Testis (tissue), 2 donors: ENCODE data around the gene UNC119.

Experiments
- CTCF ChIP-seq, 3 experiments: fragments of 450-650 bp in 2 of 3; fragments of 200-600 bp in 1 of 3; sonication (generic) in 1 of 3; IDR thresholded peaks; one replicate each; pipeline ENCODE4 v1.5.1; 2016 to 2019; ENCODE audit warnings: antibody characterized with exemption in 3 of 3, mild to moderate bottlenecking in 2 of 3, moderate library complexity in 1 of 3
- POLR2A ChIP-seq: fragments of 450-650 bp; IDR thresholded peaks from one replicate; pipeline ENCODE4 v1.6.1; 2017; ENCODE audit warnings: antibody characterized with exemption, mild to moderate bottlenecking, moderate library complexity

GRCh38 chr17:28537219-28537610 is 15.2 kb downstream of the UNC119 start:
- TF ChIP-seq CTCF (IDR thresholded peaks at IDR 0.05) (no peak), POLR2A (no peak)
